Effector memory CD4-positive, alpha-beta T cell (primary cell): ENCODE results near the gene LSM3.
A peak's percentile ranks its signal among the peaks of the same experiment; 100 is the strongest.

Source experiments
- DNase-seq, 3 donors: peaks; one replicate each; pipeline ENCODE4 v3.0.0-alpha.2; 2020
- H3K27ac ChIP-seq: 2 replicates; pipeline ENCODE4 v1.7.0; 2013; ENCODE audit warnings: mild to moderate bottlenecking, low read length, moderate library complexity; ENCODE audit not compliant: insufficient read depth, poor library complexity, severe bottlenecking
- H3K27me3 ChIP-seq: replicated peaks from 2 replicates; pipeline ENCODE4 v1.7.0; 2013; ENCODE audit warnings: mild to moderate bottlenecking, low read length; ENCODE audit not compliant: insufficient read depth, control insufficient read depth, poor library complexity, severe bottlenecking
- H3K36me3 ChIP-seq: 2 replicates; pipeline ENCODE4 v1.7.0; 2013; ENCODE audit warnings: mild to moderate bottlenecking, low read length, moderate library complexity; ENCODE audit not compliant: control insufficient read depth, insufficient read depth
- H3K4me1 ChIP-seq: 2 replicates; pipeline ENCODE4 v1.7.0; 2013; ENCODE audit warnings: low read length, mild to moderate bottlenecking; ENCODE audit not compliant: control insufficient read depth, insufficient read depth, poor library complexity, severe bottlenecking
- H3K4me3 ChIP-seq: 2 replicates; pipeline ENCODE4 v1.7.0; 2013; ENCODE audit warnings: low read length, low read depth, mild to moderate bottlenecking; ENCODE audit not compliant: insufficient read depth, poor library complexity, severe bottlenecking
- H3K9me3 ChIP-seq: 2 replicates; pipeline ENCODE4 v1.7.0; 2013; ENCODE audit warnings: mild to moderate bottlenecking, low read length, moderate library complexity; ENCODE audit not compliant: control insufficient read depth

LSM3 gene

GRCh38 chr3:14213066-14213774, 34.6 kb downstream of the LSM3 start:
- Histone ChIP-seq H3K4me3 (no peak overlapping the region), H3K36me3 (no peaks in the 10 kb centered on the region), H3K27me3 (no peaks in the 10 kb centered on the region), H3K9me3 (no peaks in the 10 kb centered on the region), H3K4me1 (no peaks in the 10 kb centered on the region), H3K27ac (no peak overlapping the region)
- no peak for DNase-seq

GRCh38 chr3:14214764-14215163, 36.1 kb downstream of the LSM3 start:
- Histone ChIP-seq H3K9me3 (no peaks in the 10 kb centered on the region), H3K27ac (no peak overlapping the region), H3K4me1 (no peaks in the 10 kb centered on the region), H3K36me3 (no peaks in the 10 kb centered on the region), H3K4me3 (no peak overlapping the region), H3K27me3 (no peaks in the 10 kb centered on the region)
- DNase-seq, result no peak

GRCh38 chr3:14216257-14217048, 37.8 kb downstream of the LSM3 start:
- H3K4me3 ChIP-seq, result peak overlapping the region; percentile 31
- H3K27ac ChIP-seq, result peak overlapping the region; percentile 22
- H3K4me1 ChIP-seq, result no peaks in the 10 kb centered on the region
- no peaks in the 10 kb centered on the region for H3K27me3 ChIP-seq
- peak; percentile 42 to 62 (median 46) for DNase-seq
- no peaks in the 10 kb centered on the region for H3K36me3 ChIP-seq
- H3K9me3 ChIP-seq, result no peaks in the 10 kb centered on the region

- Histone ChIP-seq H3K27ac (no peak overlapping the region), H3K4me3 (no peak overlapping the region), H3K9me3 (no peaks in the 10 kb centered on the region), H3K36me3 (no peaks in the 10 kb centered on the region), H3K4me1 (no peaks in the 10 kb centered on the region), H3K27me3 (no peaks in the 10 kb centered on the region)
- DNase-seq, result no peak
These were observed 39.7 kb downstream of the LSM3 start for GRCh38 chr3:14218355-14218754.

- Histone ChIP-seq H3K4me1 (no peaks in the 10 kb centered on the region), H3K36me3 (no peaks in the 10 kb centered on the region), H3K9me3 (no peaks in the 10 kb centered on the region), H3K27me3 (peaks cover 3% of the 10 kb centered on the region), H3K27ac (no peak overlapping the region), H3K4me3 (no peak overlapping the region)
- DNase-seq, result no peak
These were observed 42.3 kb downstream of the LSM3 start for GRCh38 chr3:14220933-14221332.

- peaks cover 3% of the 10 kb centered on the region for H3K27me3 ChIP-seq
- no peaks in the 10 kb centered on the region for H3K4me1 ChIP-seq
- DNase-seq, result no peak
- H3K36me3 ChIP-seq, result no peaks in the 10 kb centered on the region
- no peak overlapping the region for H3K4me3 ChIP-seq
- no peaks in the 10 kb centered on the region for H3K9me3 ChIP-seq
- H3K27ac ChIP-seq, result no peak overlapping the region
These were observed 43.3 kb downstream of the LSM3 start for GRCh38 chr3:14221902-14222301.

DNA sequence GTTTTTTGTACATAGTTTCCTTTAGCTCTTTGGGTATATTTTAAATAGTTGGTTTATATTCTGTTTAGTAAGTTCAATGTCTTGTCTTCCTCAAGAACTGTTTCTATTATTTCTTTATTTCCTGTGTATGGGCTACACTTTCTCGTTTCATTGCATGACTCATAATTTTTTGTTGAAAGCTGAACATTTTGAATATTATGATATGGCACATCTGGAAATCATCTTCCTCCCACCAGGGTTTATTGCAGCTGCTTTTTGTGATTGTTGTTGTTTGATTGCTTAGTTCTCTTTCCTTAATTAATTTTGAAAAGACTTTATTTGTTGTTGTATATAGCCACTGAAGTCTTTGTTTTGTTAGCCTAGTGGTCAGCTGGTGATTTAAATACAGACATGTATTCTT, 43.8 kb downstream of the LSM3 start:
- Histone ChIP-seq H3K36me3 (no peaks in the 10 kb centered on the region), H3K27ac (no peak overlapping the region), H3K4me1 (no peaks in the 10 kb centered on the region)

GRCh38 chr3:14222900-14223594, 44.4 kb downstream of the LSM3 start:
- no peak for DNase-seq
- H3K36me3 ChIP-seq, result no peaks in the 10 kb centered on the region
- no peaks in the 10 kb centered on the region for H3K9me3 ChIP-seq
- peaks cover 3% of the 10 kb centered on the region for H3K27me3 ChIP-seq
- H3K27ac ChIP-seq, result no peak overlapping the region
- H3K4me3 ChIP-seq, result no peak overlapping the region
- no peaks in the 10 kb centered on the region for H3K4me1 ChIP-seq

More for the DNA sequence above, 43.8 kb downstream of the LSM3 start:
- Histone ChIP-seq H3K4me3 (no peak overlapping the region), H3K9me3 (no peaks in the 10 kb centered on the region), H3K27me3 (peaks cover 3% of the 10 kb centered on the region)
- no peak for DNase-seq

GRCh38 chr3:14223595-14223994, 45.0 kb downstream of the LSM3 start:
- no peaks in the 10 kb centered on the region for H3K4me1 ChIP-seq
- H3K27me3 ChIP-seq, result peaks cover 3% of the 10 kb centered on the region
- no peak for DNase-seq
- no peaks in the 10 kb centered on the region for H3K36me3 ChIP-seq
- no peak overlapping the region for H3K27ac ChIP-seq
- no peaks in the 10 kb centered on the region for H3K9me3 ChIP-seq
- H3K4me3 ChIP-seq, result no peak overlapping the region

DNA sequence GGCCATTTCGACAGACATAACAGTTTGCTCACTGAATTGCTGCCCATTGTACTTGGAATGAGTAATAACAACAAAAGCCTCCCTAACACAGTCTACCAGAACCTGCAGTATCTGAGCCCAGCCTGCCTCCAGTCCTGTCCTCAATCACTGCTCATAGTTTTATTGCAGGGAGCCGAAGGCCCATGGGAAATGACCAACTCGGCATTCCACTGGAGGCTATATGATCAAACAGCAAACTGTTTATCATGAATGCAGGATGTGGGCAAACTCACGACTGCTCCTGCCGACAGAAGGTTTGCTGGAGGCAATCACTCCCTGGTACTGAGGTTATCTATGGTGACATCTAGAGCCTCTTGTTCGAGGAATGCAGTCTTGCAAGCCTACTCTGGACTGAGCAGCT, 46.3 kb downstream of the LSM3 start:
- DNase-seq, result no peak
- H3K9me3 ChIP-seq, result no peaks in the 10 kb centered on the region
- no peaks in the 10 kb centered on the region for H3K36me3 ChIP-seq
- H3K27me3 ChIP-seq, result peaks cover 3% of the 10 kb centered on the region
- H3K4me3 ChIP-seq, result no peak overlapping the region
- no peaks in the 10 kb centered on the region for H3K4me1 ChIP-seq
- no peak overlapping the region for H3K27ac ChIP-seq
